Ureter (tissue), 1 donor: ENCODE data around the gene SPIRE1. TPM values are rescaled to one million over a fixed set of nuclear protein-coding genes. Genes with fewer than 3 reads are reported as not detected.

Source experiments
- DNase-seq: peaks from one replicate; pipeline ENCODE4 v3.0.0-alpha.2; 2020; ENCODE audit warnings: low spot score
- total RNA-seq: library from RNA; stranded (reverse); gene quantifications from one replicate; pipeline ENCODE4 v1.2.4, GENCODE V29; 2023
- donor health status: DM: yes; HTN: yes; CAD: no.

Gene SPIRE1
- total RNA-seq, 1 donor from 2014 or later: 28.1 TPM

DNA sequence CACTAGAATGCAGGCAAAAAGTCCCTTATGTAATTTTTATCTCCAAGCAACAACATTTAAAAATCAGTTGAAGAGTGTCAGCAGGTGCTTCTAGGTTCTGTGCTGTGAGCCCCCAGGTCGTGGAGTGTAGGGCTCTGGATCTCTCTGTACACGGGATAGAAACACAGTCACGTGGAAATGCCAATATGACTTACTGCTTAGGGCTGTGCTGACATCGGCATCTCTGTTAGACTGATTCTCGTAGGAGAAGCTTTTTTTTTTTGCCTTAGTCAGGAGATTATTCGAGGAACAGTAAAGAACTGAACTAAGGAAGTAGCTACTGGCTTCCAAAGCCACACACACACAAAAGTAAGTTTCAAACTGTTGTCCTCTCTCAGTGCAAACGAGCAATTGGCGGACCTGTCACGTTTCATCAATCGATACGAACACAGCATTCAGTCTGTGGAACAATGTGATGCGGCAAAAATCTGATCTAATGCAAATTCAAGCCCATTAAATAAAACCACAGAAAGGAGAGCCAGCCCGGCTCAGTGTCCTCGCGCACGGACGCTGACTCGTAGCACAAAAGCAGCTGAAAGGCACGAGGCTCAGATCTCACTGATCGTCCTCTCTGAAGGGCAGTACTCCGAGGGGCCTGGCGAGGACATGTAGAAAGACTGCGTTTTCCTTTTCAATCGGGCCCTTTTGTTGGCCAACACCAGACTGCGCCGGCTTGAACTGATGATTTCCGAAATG, 208.7 kb downstream of the SPIRE1 start:
- DNase-seq: no peak

DNA sequence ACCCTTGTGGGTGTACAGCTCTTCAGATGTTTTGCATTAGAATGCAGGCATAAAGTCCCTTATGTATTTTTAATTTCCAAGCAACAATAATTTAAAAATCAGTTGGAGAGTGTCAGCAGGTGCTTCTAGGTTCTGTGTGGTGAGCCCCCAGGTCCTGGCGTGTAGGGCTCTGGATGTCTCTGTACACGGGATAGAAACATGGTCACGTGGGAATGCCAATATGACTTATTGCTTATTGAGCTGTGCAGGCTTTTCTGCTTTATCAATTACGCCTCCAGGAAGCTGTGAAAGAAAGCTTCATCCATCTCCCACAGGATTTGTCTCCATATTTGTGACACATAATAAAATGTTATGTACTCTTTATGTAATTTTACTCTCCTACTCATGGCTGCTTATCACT, 212.4 kb downstream of the SPIRE1 start:
- no peak for DNase-seq

DNA sequence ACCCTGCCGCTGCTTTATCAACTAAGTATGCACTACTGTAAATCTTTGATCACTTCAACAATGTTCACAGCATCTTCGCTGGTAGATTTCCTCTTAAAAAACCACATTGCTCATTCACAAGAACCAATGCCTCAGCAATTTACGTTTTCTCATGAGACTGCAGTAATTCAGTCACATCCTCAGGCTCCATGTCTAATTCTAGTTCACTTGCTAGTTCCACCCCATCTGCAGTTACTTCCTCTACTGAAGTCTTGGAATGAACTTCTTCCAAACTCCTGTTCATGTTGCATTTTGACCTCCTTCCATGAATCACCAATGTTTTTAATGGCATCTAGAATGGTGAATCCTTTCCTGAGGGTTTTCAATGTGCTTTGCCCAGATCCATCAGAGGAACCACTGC, 214.4 kb downstream of the SPIRE1 start:
- no peak for DNase-seq

GRCh38 chr18:12442946-12443345, 215.0 kb downstream of the SPIRE1 start:
- DNase-seq: no peak

DNA sequence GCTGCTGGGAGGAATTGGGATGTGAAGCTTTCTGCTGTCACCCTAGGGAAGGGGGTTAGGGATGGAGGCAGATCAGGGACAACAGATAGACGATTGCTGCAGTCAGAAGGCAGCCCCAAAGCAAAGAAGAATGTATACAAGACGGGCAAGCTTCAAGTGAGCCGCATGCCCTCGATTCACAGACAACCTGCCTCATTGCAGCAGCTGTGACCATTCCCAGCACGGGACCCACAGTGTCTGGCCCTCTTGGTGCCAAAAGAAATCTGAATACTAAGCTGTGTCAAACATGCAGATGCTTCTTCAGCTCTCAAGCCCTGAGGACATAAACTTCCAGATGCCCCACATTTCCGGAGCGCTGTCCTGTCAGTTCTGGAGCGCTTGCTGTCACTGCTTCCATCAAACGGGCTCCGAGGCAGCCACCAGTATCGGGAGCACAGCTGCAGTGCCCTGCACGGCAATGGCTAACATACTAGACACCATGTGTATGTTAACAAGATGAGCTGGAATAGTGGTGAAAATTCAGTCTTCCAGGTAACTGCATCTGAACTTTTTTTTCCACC, 216.4 kb downstream of the SPIRE1 start:
- no peak for DNase-seq

- no peak for DNase-seq
Observed at GRCh38 chr18:12438257-12438656, 219.7 kb downstream of the SPIRE1 start.

- no peak for DNase-seq
Observed at GRCh38 chr18:12435867-12436266, 222.0 kb downstream of the SPIRE1 start.

- no peak for DNase-seq
Observed at GRCh38 chr18:12434541-12434929, 223.4 kb downstream of the SPIRE1 start.

GRCh38 chr18:12433829-12434540, 223.9 kb downstream of the SPIRE1 start:
- no peak for DNase-seq

- no peak for DNase-seq
Observed at GRCh38 chr18:12432881-12433280, 225.0 kb downstream of the SPIRE1 start.

DNA sequence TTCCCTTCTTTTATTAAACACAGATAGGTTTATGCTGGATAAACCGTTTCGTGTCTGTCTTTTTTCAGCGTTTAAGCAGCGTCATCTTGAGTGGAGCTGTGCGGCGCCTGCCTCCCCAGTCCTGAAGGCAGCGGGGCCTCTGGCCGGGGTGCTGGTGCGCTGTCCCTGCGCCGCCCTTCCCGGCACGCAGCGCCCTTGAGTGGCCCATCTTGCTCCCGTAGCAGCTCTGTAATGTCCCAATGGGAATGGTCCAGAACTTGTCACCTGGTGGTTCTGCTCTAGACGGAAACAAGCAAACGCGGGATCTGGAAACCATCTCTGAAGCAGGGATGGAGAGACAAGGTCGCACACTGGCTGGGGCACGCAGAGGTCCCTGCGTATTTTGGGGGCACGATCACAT, 225.7 kb downstream of the SPIRE1 start:
- DNase-seq: no peak

DNA sequence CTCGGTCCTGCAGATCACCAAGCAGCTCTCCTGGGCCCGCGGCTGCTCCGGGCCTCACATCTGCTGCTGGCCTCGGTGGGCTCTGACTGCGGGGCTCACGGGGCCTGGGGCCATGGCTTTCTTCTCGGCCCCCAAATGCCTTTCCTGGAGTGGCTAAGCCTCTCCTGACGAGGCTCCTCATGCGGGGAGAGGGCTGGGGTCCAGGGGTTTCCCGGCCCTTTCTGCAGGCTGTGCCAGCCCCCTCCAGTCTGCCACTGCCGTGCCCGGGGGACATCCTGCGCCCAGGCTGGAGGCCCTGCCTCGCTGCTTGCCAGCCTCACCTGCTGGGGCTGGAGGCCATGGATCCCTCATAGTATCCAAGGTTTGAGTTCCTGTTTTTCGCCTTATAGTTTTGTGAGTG, 226.3 kb downstream of the SPIRE1 start:
- no peak for DNase-seq

GRCh38 chr18:12430137-12430990, 227.5 kb downstream of the SPIRE1 start:
- DNase-seq: no peak

DNA sequence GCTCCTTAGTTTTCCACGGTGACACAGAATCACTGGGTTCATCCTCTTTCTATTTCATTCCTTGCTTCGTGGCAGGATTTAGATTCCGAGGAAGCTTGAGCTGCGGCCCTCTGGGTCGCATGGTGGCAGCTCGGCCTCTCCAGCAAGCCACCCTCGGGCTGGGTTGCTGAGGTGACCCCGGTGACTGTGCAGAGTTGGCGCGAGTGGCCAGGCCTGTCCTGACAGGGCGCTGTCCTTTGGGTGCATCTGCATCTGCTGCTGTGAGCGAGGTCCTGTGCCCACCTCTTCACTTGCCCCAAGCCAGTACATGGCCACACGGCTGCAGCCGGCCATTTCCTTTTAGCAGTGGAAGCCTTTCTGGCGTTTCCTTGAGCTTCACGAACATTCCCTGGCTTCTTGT, 228.4 kb downstream of the SPIRE1 start:
- no peak for DNase-seq

GRCh38 chr18:12428923-12429322, 229.0 kb downstream of the SPIRE1 start:
- DNase-seq: no peak

DNA sequence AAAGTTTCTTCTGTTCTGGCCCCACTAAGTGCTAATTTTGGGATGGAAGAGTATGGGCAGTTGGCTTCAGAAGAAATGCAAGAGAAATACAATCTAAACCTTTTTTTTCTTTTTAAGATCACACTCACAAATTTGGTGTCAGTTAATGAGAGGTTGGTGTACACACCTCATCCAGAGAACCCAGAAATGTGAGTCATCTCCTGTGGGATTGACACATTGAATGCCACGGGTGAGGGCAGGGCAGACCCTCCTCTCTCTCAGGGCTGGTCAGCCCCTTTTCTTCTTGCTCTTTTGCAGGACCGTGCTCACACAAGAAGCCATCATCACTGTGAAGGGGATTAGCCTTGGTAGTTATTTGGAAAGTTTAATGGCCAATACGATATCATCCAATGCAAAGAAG, 231.0 kb downstream of the SPIRE1 start:
- DNase-seq: no peak

- DNase-seq: no peak
Observed at GRCh38 chr18:12424252-12424651, 233.7 kb downstream of the SPIRE1 start.

- no peak for DNase-seq
Observed at GRCh38 chr18:12423820-12424219, 234.1 kb downstream of the SPIRE1 start.

DNA sequence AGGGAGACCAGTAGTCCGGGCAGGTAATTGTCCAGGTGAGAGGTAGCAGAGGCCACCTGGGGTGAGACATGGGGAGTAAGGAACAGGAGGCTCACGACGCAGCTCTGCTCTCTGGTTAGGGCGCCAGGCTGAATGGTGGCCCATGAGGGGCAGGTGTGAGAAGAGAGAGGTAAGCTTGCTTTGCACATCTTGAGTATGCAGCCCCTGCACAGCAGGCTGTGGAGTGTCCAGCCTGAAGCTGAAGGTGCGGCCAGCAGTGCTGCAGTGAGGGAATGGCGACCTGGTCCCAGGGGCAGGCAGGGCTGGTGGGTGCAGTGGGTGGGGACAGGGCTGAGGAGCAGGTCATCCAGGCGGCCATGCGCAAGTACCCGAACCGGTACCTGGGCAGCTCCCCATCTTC, 234.5 kb downstream of the SPIRE1 start:
- no peak for DNase-seq

DNA sequence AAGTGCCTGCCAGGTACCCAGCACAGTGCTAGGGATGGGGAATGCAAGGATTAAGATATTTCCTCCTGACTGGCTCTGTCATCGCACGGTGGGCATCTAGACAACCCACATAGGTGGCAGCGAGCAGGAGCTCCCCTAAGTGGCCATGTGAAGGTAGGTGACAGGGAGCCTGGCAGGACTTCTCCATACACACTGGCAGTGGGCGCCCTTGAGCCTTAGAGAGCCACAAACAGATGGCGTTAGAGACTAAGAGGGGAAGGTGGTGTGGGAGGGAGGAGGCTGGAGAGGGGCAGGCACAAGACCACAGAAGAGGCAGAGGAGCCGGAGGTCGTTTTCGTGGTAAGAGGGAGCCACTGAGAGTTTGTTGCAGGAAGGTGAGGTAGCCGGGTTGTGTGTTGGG, 235.0 kb downstream of the SPIRE1 start:
- DNase-seq: no peak

DNA sequence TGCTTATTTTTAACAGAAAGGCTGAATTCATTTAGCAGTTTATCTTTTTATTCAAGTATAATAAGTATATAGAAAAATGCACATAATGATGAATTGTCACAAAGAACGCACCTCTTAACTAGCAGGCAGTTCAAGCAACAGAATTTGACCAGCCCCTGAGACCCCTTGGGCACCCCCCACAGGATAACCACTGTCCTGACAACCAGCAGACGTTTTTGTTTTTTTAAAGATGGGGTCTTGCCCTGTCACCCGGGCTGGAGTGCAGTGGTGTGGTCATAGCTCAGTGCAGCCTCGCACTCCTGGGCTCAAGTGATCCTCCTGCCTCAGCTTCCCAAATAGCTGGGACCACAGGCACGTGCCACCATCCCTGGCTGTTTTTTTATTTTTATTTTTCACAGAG, 236.2 kb downstream of the SPIRE1 start:
- DNase-seq: no peak

DNA sequence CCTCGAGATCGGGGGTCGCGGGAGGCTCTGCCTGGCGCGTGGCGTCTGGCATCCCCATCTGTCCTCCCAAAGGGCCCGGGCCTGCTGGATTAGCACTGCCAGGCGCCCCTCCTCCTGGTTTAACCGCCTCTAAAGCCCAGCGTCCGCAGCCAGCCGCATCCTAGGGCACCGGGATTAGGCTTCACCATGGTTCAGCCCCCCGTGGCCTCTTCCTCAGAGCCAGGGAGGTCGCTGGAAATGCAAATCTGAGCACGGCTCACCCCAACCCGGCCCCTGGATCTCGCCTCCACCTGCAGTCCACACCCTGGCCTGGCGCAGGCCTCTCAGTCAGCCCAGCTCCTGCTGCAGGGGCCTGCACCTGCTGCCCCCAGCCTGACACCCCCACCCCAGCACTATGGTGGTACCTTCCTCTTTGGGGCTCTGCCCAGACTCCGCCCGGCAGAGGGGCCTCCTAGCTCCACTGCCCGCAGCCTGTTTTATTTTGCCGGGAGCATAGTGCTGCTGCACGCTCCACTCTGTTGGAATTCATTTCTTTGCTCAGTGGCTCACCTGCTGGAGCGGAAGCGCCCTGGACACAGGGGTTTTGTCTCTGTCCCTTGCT, 237.0 kb downstream of the SPIRE1 start:
- no peak for DNase-seq
